HepG2 (cell line): ENCODE results near the gene ASIC3. TPM values are rescaled to one million over a fixed set of nuclear protein-coding genes. Genes with fewer than 3 reads are reported as not detected.

Experiments
- ARNTL ChIP-seq: sonication (generic); formaldehyde crosslinking; IDR thresholded peaks from 2 replicates; pipeline ENCODE4 v1.4.0; 2020; ENCODE audit warnings: mild to moderate bottlenecking, missing genetic modification reagents
- ATF7 ChIP-seq, 2 experiments: fragments of 450-650 bp in 1 of 2; sonication (generic) in 1 of 2; formaldehyde crosslinking in 1 of 2; IDR thresholded peaks; 2 replicates each; pipeline versions ENCODE4 v1.4.0 to v1.6.1; 2016 to 2020; ENCODE audit warnings: antibody characterized with exemption in 1 of 2, mild to moderate bottlenecking in 1 of 2, missing genetic modification reagents in 1 of 2
- ATF7-NPFF ChIP-seq: sonication (generic); formaldehyde crosslinking; IDR thresholded peaks from 2 replicates; pipeline ENCODE4 v1.8.1; 2023; ENCODE audit warnings: mild to moderate bottlenecking, low read depth, missing genetic modification reagents, moderate library complexity
- FLYWCH1 ChIP-seq: sonication (generic); formaldehyde crosslinking; IDR thresholded peaks from 2 replicates; pipeline ENCODE4 v1.8.1; 2023; ENCODE audit warnings: mild to moderate bottlenecking, missing genetic modification reagents
- FOXA3 ChIP-seq: IDR thresholded peaks from 2 replicates; pipeline ENCODE4 v1.6.1; 2016; ENCODE audit warnings: missing genetic modification reagents, missing compliant biosample characterization
- MAFK ChIP-seq, 2 experiments: IDR thresholded peaks in 1 of 2; conservative IDR thresholded peaks in 1 of 2; 2 replicates each; pipeline ENCODE4 v1.6.1; 2011; ENCODE audit warnings: improper control_type of control experiment in 2 of 2, low read length in 2 of 2
- MEF2D ChIP-seq: sonication (generic); formaldehyde crosslinking; IDR thresholded peaks from 2 replicates; pipeline ENCODE4 v1.5.1; 2020; ENCODE audit warnings: mild to moderate bottlenecking, missing genetic modification reagents
- PPARG ChIP-seq: conservative IDR thresholded peaks from 2 replicates; pipeline ENCODE4 v1.6.1; 2016; ENCODE audit warnings: missing biosample characterization, missing genetic modification reagents
- RXRA ChIP-seq: sonication (generic); formaldehyde crosslinking; IDR thresholded peaks from 2 replicates; pipeline ENCODE4 v1.5.1; 2020; ENCODE audit warnings: missing genetic modification reagents
- SIN3B ChIP-seq: fragments of 150-350 bp; IDR thresholded peaks from 2 replicates; pipeline ENCODE4 v1.6.1; 2014; ENCODE audit warnings: low read length
- SMAD3 ChIP-seq: sonication (generic); formaldehyde crosslinking; IDR thresholded peaks from 2 replicates; pipeline ENCODE4 v1.4.0; 2020; ENCODE audit warnings: missing genetic modification reagents
- SRF ChIP-seq: IDR thresholded peaks from 2 replicates; pipeline ENCODE4 v1.6.1; 2011; ENCODE audit warnings: mild to moderate bottlenecking, low read depth, low read length, moderate library complexity
- SRSF1 ChIP-seq: fragments of 200-400 bp; formaldehyde crosslinking; optimal IDR thresholded peaks from 2 replicates; pipeline ENCODE3; 2017; ENCODE audit warnings: mild to moderate bottlenecking, low read depth, low read length, moderate library complexity
- SYNCRIP ChIP-seq: fragments of 200-400 bp; formaldehyde crosslinking; IDR thresholded peaks from 2 replicates; pipeline ENCODE4 v1.6.1; 2018; ENCODE audit warnings: mild to moderate bottlenecking, low read depth, low read length; ENCODE audit not compliant: insufficient read depth
- TFE3 ChIP-seq: IDR thresholded peaks from 2 replicates; pipeline ENCODE4 v1.6.1; 2016
- ZBTB38 ChIP-seq: sonication (generic); formaldehyde crosslinking; IDR thresholded peaks from 2 replicates; pipeline ENCODE4 v1.5.1; 2020; ENCODE audit warnings: mild to moderate bottlenecking, missing genetic modification reagents
- ZBTB46 ChIP-seq: sonication (generic); formaldehyde crosslinking; IDR thresholded peaks from 2 replicates; pipeline ENCODE4 v1.4.0; 2020; ENCODE audit warnings: mild to moderate bottlenecking, missing genetic modification reagents, borderline replicate concordance
- ZNF333 ChIP-seq: sonication (generic); formaldehyde crosslinking; IDR thresholded peaks from 2 replicates; pipeline ENCODE4 v1.4.0; 2020; ENCODE audit warnings: mild to moderate bottlenecking, missing genetic modification reagents, borderline replicate concordance
- ZNF468 ChIP-seq: sonication (generic); formaldehyde crosslinking; IDR thresholded peaks from 2 replicates; pipeline ENCODE4 v1.8.0; 2022; ENCODE audit warnings: mild to moderate bottlenecking, moderate library complexity, missing genetic modification reagents
- ZNF513 ChIP-seq: sonication (generic); formaldehyde crosslinking; conservative IDR thresholded peaks from 2 replicates; pipeline ENCODE4 v1.5.0; 2020; ENCODE audit warnings: missing genetic modification reagents
- ZNF574 ChIP-seq: sonication (generic); formaldehyde crosslinking; IDR thresholded peaks from 2 replicates; pipeline ENCODE4 v1.4.0; 2020; ENCODE audit warnings: missing genetic modification reagents
- ZNF652 ChIP-seq: IDR thresholded peaks from 2 replicates; pipeline ENCODE4 v1.6.1; 2016; ENCODE audit warnings: low read depth, borderline replicate concordance
- polyA plus RNA-seq, 8 experiments: library from polyadenylated mRNA; depleted of rRNA in 3 of 8; stranded (reverse) in 7 of 8; unstranded in 1 of 8; fragments of >200 nt; fragmentation: Illumina TruSeq in 4 of 8; extraction: Trizol in 4 of 8; gene quantifications; 2 replicates each; pipeline versions ENCODE4 v1.2.1 to v1.2.3, GENCODE V29; 2011 to 2016; ENCODE audit warnings: low read depth in 4 of 8, missing spikeins in 1 of 8, mixed read lengths in 1 of 8; ENCODE audit not compliant: insufficient read depth in 1 of 8
- total RNA-seq, 5 experiments: library from RNA; depleted of rRNA; stranded (reverse); fragments of >200 nt; fragmentation: Illumina TruSeq; extraction: Trizol; gene quantifications; 2 replicates each; pipeline ENCODE4 v1.2.3, GENCODE V29; 2016; ENCODE audit warnings: low read depth in 1 of 5

ASIC3 gene
- total and polyA plus RNA-seq, 2 of the 13 experiments (the other 11 are each of a cell fraction or from before 2014, with no cell fraction given): 0.51 TPM; not detected in 1

GRCh38 chr7:151017953-151018420 is 30.3 kb upstream of the ASIC3 start (continued):
- TF ChIP-seq PPARG (CRISPR knock-in tag) (no peak), ZBTB38 (CRISPR knock-in tag) (peak; percentile 5; the same call in 1 of the 2 replicates), SYNCRIP (no peak), ATF7-NPFF (peak; percentile 19; the same call in 1 of the 2 replicates), FLYWCH1 (CRISPR knock-in tag) (no peak), SRF (no peak), RXRA (CRISPR knock-in tag) (peak; percentile 17; the same call in 1 of the 2 replicates), SIN3B (no peak), ZBTB46 (no peak), MAFK (conservative IDR thresholded peaks at IDR 0.05 in 1 of 2, IDR thresholded peaks at IDR 0.05 in 1 of 2; ENCODE audit: low read length in 2 of 2) (no peak), ARNTL (CRISPR knock-in tag) (no peak), ZNF333 (CRISPR knock-in tag) (0 out of 2 replicates have a peak, but pooled peaks have one; percentile 71), ATF7 (IDR thresholded peaks at IDR 0.05) (no peak), ATF7 (CRISPR knock-in tag; IDR thresholded peaks at IDR 0.05) (0 out of 2 replicates have a peak, but pooled peaks have one; percentile 29), ZNF574 (CRISPR knock-in tag) (0 out of 2 replicates have a peak, but pooled peaks have one; percentile 17), ZNF513 (CRISPR knock-in tag) (no peak), ZNF652 (CRISPR knock-in tag) (no peak), FOXA3 (CRISPR knock-in tag) (no peak), TFE3 (CRISPR knock-in tag) (no peak), SRSF1 (no peak), SMAD3 (CRISPR knock-in tag) (no peak), MEF2D (CRISPR knock-in tag) (no peak), ZNF468 (CRISPR knock-in tag) (no peak)
